ENCODE measurements around the gene CLPX. TPM values are rescaled to one million over a fixed set of nuclear protein-coding genes. Genes with fewer than 3 reads are reported as not detected.

Gene CLPX
- total and polyA plus RNA-seq, 2 donors (not counting 1 experiment from before 2014, with no cell fraction given), result 16.6 to 54.5 TPM

DNA sequence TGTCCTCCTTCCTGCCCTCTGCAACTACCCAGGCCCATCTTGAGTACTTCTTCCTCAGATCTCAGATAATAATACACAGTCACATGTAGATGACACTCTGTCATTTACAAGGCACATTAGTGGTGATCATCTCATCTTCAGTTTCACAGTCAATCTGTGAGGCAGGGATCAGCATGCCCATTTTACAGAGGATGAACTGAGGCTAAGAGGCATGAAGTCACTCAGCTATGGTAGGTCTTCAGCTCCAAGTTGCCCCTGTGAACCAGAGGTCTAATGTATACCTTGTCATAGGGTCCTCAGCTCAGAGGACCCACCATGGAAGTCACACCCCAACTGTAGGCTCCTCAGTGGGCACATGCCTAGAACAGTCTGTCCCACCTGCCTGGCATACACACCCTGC lies 30.4 kb upstream of the CLPX start:
- H3K9me3 Mint-ChIP-seq (ENCODE audit: insufficient read depth), result no peaks in the 10 kb centered on the region
- CTCF ChIA-PET, result no interaction called here

GRCh38 chr15:65214010-65214409 lies 28.9 kb upstream of the CLPX start:
- Histone ChIP-seq H3K79me2 (ENCODE audit: control insufficient read depth, insufficient read depth, low read length) (no peaks in the 10 kb centered on the region), H3K4me1 (ENCODE audit: control insufficient read depth in 2 of 2, insufficient read depth in 2 of 2, low read length in 2 of 2) (no peaks in the 10 kb centered on the region), H3K9ac (ENCODE audit: low read length) (no peak overlapping the region), H3K27ac (ENCODE audit: low read length in 2 of 2) (no peak overlapping the region), H3K36me3 (replicated peaks in 1 of 2; ENCODE audit: control extremely low read depth in 1 of 2, control insufficient read depth in 1 of 2, extremely low read depth in 1 of 2, insufficient read depth in 2 of 2, low read length in 1 of 2) (no peaks in the 10 kb centered on the region), H3K9me3 (ENCODE audit: control extremely low read depth in 1 of 3, control insufficient read depth in 2 of 3, insufficient read depth in 1 of 3, low read length in 2 of 3) (no peaks in the 10 kb centered on the region), H3K4me3 (ENCODE audit: control extremely low read depth in 1 of 5, extremely low read depth in 1 of 5, insufficient read depth in 1 of 5, low read depth in 2 of 5, low read length in 4 of 5) (no peak overlapping the region), H2AFZ (ENCODE audit: insufficient read depth, low read depth, low read length, poor library complexity, severe bottlenecking) (no peak overlapping the region), H3K27me3 (replicated peaks in 1 of 4; ENCODE audit: control extremely low read depth in 1 of 4, control insufficient read depth in 3 of 4, insufficient read depth in 4 of 4, low read length in 3 of 4) (no peaks in the 10 kb centered on the region), H3K4me2 (replicated peaks; ENCODE audit: low read depth, low read length, poor library complexity, severe bottlenecking) (no peak overlapping the region), H4K20me1 (ENCODE audit: control insufficient read depth, insufficient read depth, low read length, poor library complexity, severe bottlenecking) (no peaks in the 10 kb centered on the region)
- POLR2A ChIA-PET, result no interaction called here
- no peak overlapping the region for H3K27ac Mint-ChIP-seq
- H3K4me3 Mint-ChIP-seq, result no peak overlapping the region
- CTCF ChIA-PET, result no interaction called here
- WGBS (ENCODE audit: insufficient coverage), result 97% methylated on average over 3 of the region's 4 CpGs
- H3K9me3 Mint-ChIP-seq (ENCODE audit: insufficient read depth), result no peaks in the 10 kb centered on the region
- ATAC-seq (ENCODE audit: low read depth) (no peak), DNase-seq (no peak)
- no peaks in the 10 kb centered on the region for H3K27me3 Mint-ChIP-seq
- intact Hi-C loops (cut with micrococcal nuclease), result no loop called here
- TF ChIP-seq EZH2 (IDR thresholded peaks at IDR 0.05; ENCODE audit: borderline replicate concordance, insufficient read depth, low read depth, low read length, poor library complexity, severe bottlenecking), result no peak
- TF ChIP-seq CTCF (IDR thresholded peaks at IDR 0.05), result no peak
- no peaks in the 10 kb centered on the region for H3K4me1 Mint-ChIP-seq

More for the DNA sequence above, 30.4 kb upstream of the CLPX start:
- Histone ChIP-seq H3K27ac (ENCODE audit: low read length in 2 of 2) (no peak overlapping the region), H3K4me1 (ENCODE audit: control insufficient read depth in 2 of 2, insufficient read depth in 2 of 2, low read length in 2 of 2) (no peaks in the 10 kb centered on the region), H2AFZ (ENCODE audit: insufficient read depth, low read depth, low read length, poor library complexity, severe bottlenecking) (no peak overlapping the region), H3K9ac (ENCODE audit: low read length) (no peak overlapping the region), H3K9me3 (ENCODE audit: control extremely low read depth in 1 of 3, control insufficient read depth in 2 of 3, insufficient read depth in 1 of 3, low read length in 2 of 3) (no peaks in the 10 kb centered on the region), H3K27me3 (replicated peaks in 1 of 4; ENCODE audit: control extremely low read depth in 1 of 4, control insufficient read depth in 3 of 4, insufficient read depth in 4 of 4, low read length in 3 of 4) (no peaks in the 10 kb centered on the region), H3K4me3 (ENCODE audit: control extremely low read depth in 1 of 5, extremely low read depth in 1 of 5, insufficient read depth in 1 of 5, low read depth in 2 of 5, low read length in 4 of 5) (no peak overlapping the region), H3K4me2 (replicated peaks; ENCODE audit: low read depth, low read length, poor library complexity, severe bottlenecking) (no peak overlapping the region), H3K36me3 (replicated peaks in 1 of 2; ENCODE audit: control extremely low read depth in 1 of 2, control insufficient read depth in 1 of 2, extremely low read depth in 1 of 2, insufficient read depth in 2 of 2, low read length in 1 of 2) (no peaks in the 10 kb centered on the region), H3K79me2 (ENCODE audit: control insufficient read depth, insufficient read depth, low read length) (no peaks in the 10 kb centered on the region), H4K20me1 (ENCODE audit: control insufficient read depth, insufficient read depth, low read length, poor library complexity, severe bottlenecking) (no peaks in the 10 kb centered on the region)
- ATAC-seq (ENCODE audit: low read depth) (no peak), DNase-seq (no peak)
- no peaks in the 10 kb centered on the region for H3K27me3 Mint-ChIP-seq
- no peaks in the 10 kb centered on the region for H3K4me1 Mint-ChIP-seq
- POLR2A ChIA-PET, result no interaction called here
- H3K4me3 Mint-ChIP-seq, result no peak overlapping the region
- no peak overlapping the region for H3K27ac Mint-ChIP-seq
- intact Hi-C loops (cut with micrococcal nuclease), result no loop called here
- TF ChIP-seq CTCF (IDR thresholded peaks at IDR 0.05) (no peak), EZH2 (IDR thresholded peaks at IDR 0.05; ENCODE audit: borderline replicate concordance, insufficient read depth, low read depth, low read length, poor library complexity, severe bottlenecking) (no peak)
